CD14-positive monocyte (primary cell): ENCODE data around the gene C2orf80. TPM values are rescaled to one million over a fixed set of nuclear protein-coding genes. Genes with fewer than 3 reads are reported as not detected.
"Not testable (repeated sequence)": the region's sequence is repeated elsewhere in the genome, so short reads cannot be mapped to it uniquely, and the experiment has no call there.

ENCODE experiments used
- DNase-seq, 3 donors: peaks; one replicate each; pipeline ENCODE4 v3.0.0-alpha.2; 2011 to 2022
- H2AFZ ChIP-seq: 2 replicates; pipeline ENCODE4 v1.6.0; 2012; ENCODE audit warnings: mild to moderate bottlenecking, low read depth, low read length, inconsistent platforms; ENCODE audit not compliant: insufficient read depth, poor library complexity, severe bottlenecking
- H3K27ac ChIP-seq, 2 donors: 1 replicate in 1 of 2; 2 replicates in 1 of 2; pipeline ENCODE4 v1.5.1; 2012 to 2013; ENCODE audit warnings: low read length in 2 of 2, control low read depth in 1 of 2, inconsistent platforms in 1 of 2, low read depth in 1 of 2, mild to moderate bottlenecking in 1 of 2
- H3K27me3 ChIP-seq, 2 donors: one replicate each; pipeline versions ENCODE4 v1.6.0 to v1.6.1; 2011 to 2013; ENCODE audit warnings: low read length in 2 of 2; ENCODE audit not compliant: control insufficient read depth in 2 of 2, insufficient read depth in 2 of 2
- H3K36me3 ChIP-seq, 2 donors: replicated peaks in 1 of 2; 1 replicate in 1 of 2; 2 replicates in 1 of 2; pipeline versions ENCODE4 v1.5.1 to v1.6.1; 2012 to 2013; ENCODE audit warnings: low read length in 2 of 2, control low read depth in 1 of 2, inconsistent platforms in 1 of 2, mild to moderate bottlenecking in 1 of 2; ENCODE audit not compliant: insufficient read depth in 2 of 2, control insufficient read depth in 1 of 2
- H3K4me1 ChIP-seq, 2 donors: 1 replicate in 1 of 2; 2 replicates in 1 of 2; pipeline versions ENCODE4 v1.5.1 to v1.6.1; 2012 to 2013; ENCODE audit warnings: low read length in 2 of 2, control low read depth in 1 of 2, inconsistent platforms in 1 of 2, mild to moderate bottlenecking in 1 of 2, moderate library complexity in 1 of 2; ENCODE audit not compliant: insufficient read depth in 2 of 2, control insufficient read depth in 1 of 2
- H3K4me2 ChIP-seq: replicated peaks from 2 replicates; pipeline ENCODE3; 2012; ENCODE audit warnings: low read length, moderate library complexity, mild to moderate bottlenecking; ENCODE audit not compliant: poor library complexity, severe bottlenecking; ENCODE audit errors: extremely low read depth
- H3K4me3 ChIP-seq, 3 experiments: fragments of 200-600 bp in 1 of 3; sonication (generic) in 1 of 3; replicated peaks in 1 of 3; 1 replicate in 2 of 3; 2 replicates in 1 of 3; pipeline ENCODE4 v1.5.1; 2011 to 2013; ENCODE audit warnings: low read length in 3 of 3, mild to moderate bottlenecking in 3 of 3, control low read depth in 2 of 3, low read depth in 2 of 3, inconsistent platforms in 1 of 3, moderate library complexity in 1 of 3
- H3K79me2 ChIP-seq: 2 replicates; pipeline ENCODE4 v1.6.0; 2012; ENCODE audit warnings: mild to moderate bottlenecking, control low read depth, inconsistent platforms, low read length, moderate library complexity; ENCODE audit not compliant: insufficient read depth
- H3K9ac ChIP-seq: 2 replicates; pipeline ENCODE4 v1.6.0; 2017; ENCODE audit warnings: low read length, mild to moderate bottlenecking; ENCODE audit not compliant: insufficient read depth, poor library complexity, severe bottlenecking
- H3K9me3 ChIP-seq, 2 donors: replicated peaks in 1 of 2; 1 replicate in 1 of 2; 2 replicates in 1 of 2; pipeline versions ENCODE4 v1.5.1 to v1.6.1; 2012 to 2013; ENCODE audit warnings: low read length in 2 of 2, control low read depth in 1 of 2; ENCODE audit not compliant: control insufficient read depth in 1 of 2, insufficient read depth in 1 of 2
- H4K20me1 ChIP-seq: 2 replicates; pipeline ENCODE4 v1.6.0; 2012; ENCODE audit warnings: mild to moderate bottlenecking, low read length, control low read depth, moderate library complexity; ENCODE audit not compliant: insufficient read depth
- H3K27ac Mint-ChIP-seq, 7 donors: one replicate each; pipeline ENCODE4 v1.8.0; 2020; ENCODE audit warnings: mild to moderate bottlenecking in 7 of 7, mixed read lengths in 7 of 7, moderate library complexity in 6 of 7, inconsistent platforms in 2 of 7
- H3K27me3 Mint-ChIP-seq, 3 donors: one replicate each; pipeline ENCODE4 v1.8.0; 2021 to 2022; ENCODE audit warnings: low read depth in 3 of 3, mild to moderate bottlenecking in 3 of 3, mixed read lengths in 3 of 3, moderate library complexity in 3 of 3, inconsistent platforms in 1 of 3
- H3K36me3 Mint-ChIP-seq, 2 donors: one replicate each; pipeline ENCODE4 v1.8.0; 2020; ENCODE audit warnings: mixed read lengths in 2 of 2, inconsistent platforms in 1 of 2, mild to moderate bottlenecking in 1 of 2
- H3K4me1 Mint-ChIP-seq: one replicate; pipeline ENCODE4 v1.8.0; 2020; ENCODE audit warnings: mild to moderate bottlenecking, mixed read lengths
- H3K4me3 Mint-ChIP-seq, 2 donors: one replicate each; pipeline ENCODE4 v1.8.0; 2020; ENCODE audit warnings: mild to moderate bottlenecking in 2 of 2, mixed read lengths in 2 of 2, moderate library complexity in 1 of 2
- H3K9me3 Mint-ChIP-seq, 7 donors: one replicate each; pipeline ENCODE4 v1.8.0; 2020 to 2022; ENCODE audit warnings: mixed read lengths in 7 of 7, mild to moderate bottlenecking in 6 of 7, moderate library complexity in 6 of 7, inconsistent platforms in 2 of 7
- WGBS: methylation state at CpG from one replicate; pipeline ENCODE4 v1.1.5; 2013; ENCODE audit warnings: missing lambda C conversion rate; ENCODE audit not compliant: insufficient coverage; 5-methylcytosine and 5-hydroxymethylcytosine counted together
- intact Hi-C, 2 donors: fragments of 100-400 bp; cut with micrococcal nuclease; formaldehyde crosslinking; loops; one replicate each; pipeline versions ENCODE4 v1.15.0 to v1.15.1; 2023
- polyA plus RNA-seq, 3 donors: library from polyadenylated mRNA; depleted of rRNA in 1 of 3; unstranded in 2 of 3; stranded (reverse) in 1 of 3; fragments of 300-500 nt in 2 of 3; fragments of >200 nt in 1 of 3; fragmentation: Illumina TruSeq in 2 of 3; gene quantifications; 1 replicate in 2 of 3; 2 replicates in 1 of 3; pipeline ENCODE4 v1.2.3, GENCODE V29; 2012 to 2021
- TF ChIP-seq, protein P1 (sequence below): fragments of 200-600 bp; IDR thresholded peaks from one replicate; pipeline ENCODE4 v1.8.0; 2022; ENCODE audit warnings: antibody characterized with exemption, mild to moderate bottlenecking

Gene C2orf80
- polyA plus RNA-seq, 3 donors: not detected

DNA sequence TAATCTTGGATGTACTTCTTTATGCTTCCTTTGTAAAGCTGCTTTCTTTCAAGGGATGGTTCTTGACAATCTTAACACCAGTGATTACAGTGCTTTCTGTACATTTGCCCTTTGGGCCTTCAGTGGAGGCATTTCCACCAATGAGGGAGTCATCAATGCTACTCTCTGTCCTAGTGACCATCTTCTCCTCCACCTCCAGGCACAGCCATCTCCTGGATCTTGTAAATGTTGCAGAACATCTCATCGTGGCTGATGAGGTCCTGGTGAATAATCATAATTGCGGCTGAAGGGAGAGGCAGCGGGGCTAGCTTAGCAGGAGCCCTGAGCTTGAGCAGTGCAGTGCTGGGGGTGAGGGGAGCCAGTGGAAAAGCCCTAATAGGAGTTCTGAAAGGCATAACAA is 32.5 kb upstream of the C2orf80 start:
- Histone ChIP-seq H4K20me1 (no peaks in the 10 kb centered on the region), H3K36me3 (no peaks in the 10 kb centered on the region), H3K79me2 (no peaks in the 10 kb centered on the region), H3K9me3 (peaks cover 0 to 5% of the 10 kb centered on the region in 2 donors), H3K4me1 (no peaks in the 10 kb centered on the region), H2AFZ (no peak overlapping the region), H3K4me2 (no peak overlapping the region), H3K27ac (no peak overlapping the region), H3K9ac (no peak overlapping the region), H3K4me3 (no peak overlapping the region), H3K27me3 (no peaks in the 10 kb centered on the region)
- H3K4me3 Mint-ChIP-seq: no peak overlapping the region
- peaks cover 0 to 18% (median 9%) of the 10 kb centered on the region in 7 donors for H3K9me3 Mint-ChIP-seq
- no peaks in the 10 kb centered on the region for H3K4me1 Mint-ChIP-seq
- H3K27ac Mint-ChIP-seq: no peak overlapping the region
- intact Hi-C loops: no loop called here
- peaks cover 0 to 2% of the 10 kb centered on the region in 2 donors for H3K36me3 Mint-ChIP-seq
- DNase-seq: no peak
- peaks cover 1 to 5% (median 3%) of the 10 kb centered on the region in 3 donors for H3K27me3 Mint-ChIP-seq
- TF ChIP-seq, protein P1, sequence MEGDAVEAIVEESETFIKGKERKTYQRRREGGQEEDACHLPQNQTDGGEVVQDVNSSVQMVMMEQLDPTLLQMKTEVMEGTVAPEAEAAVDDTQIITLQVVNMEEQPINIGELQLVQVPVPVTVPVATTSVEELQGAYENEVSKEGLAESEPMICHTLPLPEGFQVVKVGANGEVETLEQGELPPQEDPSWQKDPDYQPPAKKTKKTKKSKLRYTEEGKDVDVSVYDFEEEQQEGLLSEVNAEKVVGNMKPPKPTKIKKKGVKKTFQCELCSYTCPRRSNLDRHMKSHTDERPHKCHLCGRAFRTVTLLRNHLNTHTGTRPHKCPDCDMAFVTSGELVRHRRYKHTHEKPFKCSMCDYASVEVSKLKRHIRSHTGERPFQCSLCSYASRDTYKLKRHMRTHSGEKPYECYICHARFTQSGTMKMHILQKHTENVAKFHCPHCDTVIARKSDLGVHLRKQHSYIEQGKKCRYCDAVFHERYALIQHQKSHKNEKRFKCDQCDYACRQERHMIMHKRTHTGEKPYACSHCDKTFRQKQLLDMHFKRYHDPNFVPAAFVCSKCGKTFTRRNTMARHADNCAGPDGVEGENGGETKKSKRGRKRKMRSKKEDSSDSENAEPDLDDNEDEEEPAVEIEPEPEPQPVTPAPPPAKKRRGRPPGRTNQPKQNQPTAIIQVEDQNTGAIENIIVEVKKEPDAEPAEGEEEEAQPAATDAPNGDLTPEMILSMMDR: no peak
- WGBS: 90% methylated on average over 3 of the region's 3 CpGs

DNA sequence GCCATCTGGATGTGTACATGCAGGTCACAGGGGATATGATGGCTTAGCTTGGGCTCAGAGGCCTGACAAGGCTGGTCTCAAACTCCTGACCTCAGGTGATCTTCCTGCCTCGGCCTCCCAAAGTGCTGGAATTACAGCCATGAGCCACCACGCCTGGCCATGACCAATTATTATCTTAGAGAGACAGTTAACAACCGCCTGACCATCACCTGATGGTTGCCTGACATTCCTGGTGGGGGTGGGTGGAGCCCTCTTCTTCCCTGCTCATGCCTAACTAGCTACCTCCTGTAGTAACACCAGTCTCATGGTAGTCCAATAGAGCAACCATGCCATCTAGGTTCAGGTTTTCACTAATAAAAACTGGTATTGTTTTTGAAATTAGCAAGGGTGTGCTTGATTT is 32.0 kb upstream of the C2orf80 start:
- H3K27me3 Mint-ChIP-seq, H3K4me1 Mint-ChIP-seq, DNase-seq, H2AFZ ChIP-seq, H3K36me3 ChIP-seq, H3K36me3 Mint-ChIP-seq, H3K27ac Mint-ChIP-seq, H4K20me1 ChIP-seq, H3K4me3 Mint-ChIP-seq, H3K27me3 ChIP-seq, H3K4me3 ChIP-seq, H3K9ac ChIP-seq, H3K4me1 ChIP-seq, H3K79me2 ChIP-seq, H3K4me2 ChIP-seq, H3K9me3 ChIP-seq, H3K27ac ChIP-seq, intact Hi-C loops: not testable (repeated sequence)
- 71% methylated on average over 2 of the region's 3 CpGs for WGBS
- peaks cover 0 to 14% (median 7%) of the 10 kb centered on the region in 7 donors for H3K9me3 Mint-ChIP-seq
